ENCODE measurements around the gene FAT1. TPM values are rescaled to one million over a fixed set of nuclear protein-coding genes. Genes with fewer than 3 reads are reported as not detected.
A peak's percentile ranks its signal among the peaks of the same experiment; 100 is the strongest.

Gene FAT1
- total RNA-seq (2022) (197 and 210 TPM in 2 replicates), Bru-seq, nascent RNA (percentile 93 among the genes with signal in this experiment), BruChase-seq, experiment 1, labeled RNA remaining after a 6-hour chase (percentile 96 among the genes with signal in this experiment), BruChase-seq, experiment 2, labeled RNA remaining after a 2-hour chase (percentile 89 among the genes with signal in this experiment)
- long read RNA-seq, partial matches to known transcripts: 5 of 20 reads
- long read RNA-seq, other reads (novel, unspliced or antisense): 13 of 20 reads

GRCh38 chr4:186723292-186724057 lies at the start of gene FAT1:
FAT1 (minus strand) TSS chr4:186723856; CDS start chr4:186709827, 14,029 bp downstream.
- no peak for TF ChIP-seq CTCF (IDR thresholded peaks at IDR 0.05; ENCODE audit: unreplicated experiment)
- peak within 1 kb of the TSS; percentile 75 for H3K27ac Mint-ChIP-seq (ENCODE audit: unreplicated experiment)
- peaks cover 8% of the 10 kb centered on the region for H3K4me1 Mint-ChIP-seq (ENCODE audit: low read depth, unreplicated experiment)
- intact Hi-C loops (cut with micrococcal nuclease; ENCODE audit: unreplicated experiment): loop anchor here (5.0 kb wide), 1 partner anchor 36 kb away; no protein-coding TSS in a partner anchor
- H3K9me3 Mint-ChIP-seq (ENCODE audit: low read depth, unreplicated experiment): no peaks in the 10 kb centered on the region
- CTCF ChIA-PET: interaction anchor here (0.6 to 1.0 kb wide), 4 partner anchors 39 to 213 kb away, joined by 3 to 7 read pairs (median 3); no protein-coding TSS in a partner anchor
- BruUV-seq (replicated peaks): no TSS peak
- peak; percentile 68 for DNase-seq
- peaks cover 63% of the 10 kb centered on the region for H3K36me3 Mint-ChIP-seq (ENCODE audit: insufficient read depth, unreplicated experiment)
- no peaks in the 10 kb centered on the region for H3K27me3 Mint-ChIP-seq (ENCODE audit: unreplicated experiment)
- H3K4me3 Mint-ChIP-seq (ENCODE audit: low read depth, unreplicated experiment): peak within 1 kb of the TSS; percentile 83

GRCh38 chr4:186772936-186773487 lies 49.4 kb upstream of the FAT1 start:
- Mint-ChIP-seq H3K4me1 (ENCODE audit: low read depth, unreplicated experiment) (peaks cover 9% of the 10 kb centered on the region), H3K4me3 (ENCODE audit: low read depth, unreplicated experiment) (no peak overlapping the region), H3K27me3 (ENCODE audit: unreplicated experiment) (no peaks in the 10 kb centered on the region), H3K27ac (ENCODE audit: unreplicated experiment) (no peak overlapping the region), H3K9me3 (ENCODE audit: low read depth, unreplicated experiment) (peaks cover 2% of the 10 kb centered on the region), H3K36me3 (ENCODE audit: insufficient read depth, unreplicated experiment) (no peaks in the 10 kb centered on the region)
- CTCF ChIA-PET: no interaction called here
- intact Hi-C loops (cut with micrococcal nuclease; ENCODE audit: unreplicated experiment): no loop called here
- BruUV-seq (replicated peaks): no TSS peak
- no peak for TF ChIP-seq CTCF (IDR thresholded peaks at IDR 0.05; ENCODE audit: unreplicated experiment)
- DNase-seq: no peak

GRCh38 chr4:186771624-186772023 lies 48.0 kb upstream of the FAT1 start:
- BruUV-seq (replicated peaks): no TSS peak
- no peaks in the 10 kb centered on the region for H3K27me3 Mint-ChIP-seq (ENCODE audit: unreplicated experiment)
- intact Hi-C loops (cut with micrococcal nuclease; ENCODE audit: unreplicated experiment): no loop called here
- CTCF ChIA-PET: no interaction called here
- no peak overlapping the region for H3K27ac Mint-ChIP-seq (ENCODE audit: unreplicated experiment)
- no peak for TF ChIP-seq CTCF (IDR thresholded peaks at IDR 0.05; ENCODE audit: unreplicated experiment)
- peaks cover 9% of the 10 kb centered on the region for H3K4me1 Mint-ChIP-seq (ENCODE audit: low read depth, unreplicated experiment)
- H3K36me3 Mint-ChIP-seq (ENCODE audit: insufficient read depth, unreplicated experiment): no peaks in the 10 kb centered on the region
- DNase-seq: no peak
- H3K4me3 Mint-ChIP-seq (ENCODE audit: low read depth, unreplicated experiment): no peak overlapping the region
- peaks cover 2% of the 10 kb centered on the region for H3K9me3 Mint-ChIP-seq (ENCODE audit: low read depth, unreplicated experiment)

- Mint-ChIP-seq H3K4me3 (ENCODE audit: low read depth, unreplicated experiment) (no peak overlapping the region), H3K9me3 (ENCODE audit: low read depth, unreplicated experiment) (peaks cover 2% of the 10 kb centered on the region), H3K36me3 (ENCODE audit: insufficient read depth, unreplicated experiment) (peaks cover 6% of the 10 kb centered on the region), H3K4me1 (ENCODE audit: low read depth, unreplicated experiment) (peaks cover 13% of the 10 kb centered on the region), H3K27me3 (ENCODE audit: unreplicated experiment) (no peaks in the 10 kb centered on the region), H3K27ac (ENCODE audit: unreplicated experiment) (no peak overlapping the region)
- BruUV-seq (replicated peaks): no TSS peak
- DNase-seq: no peak
- intact Hi-C loops (cut with micrococcal nuclease; ENCODE audit: unreplicated experiment): no loop called here
- no peak for TF ChIP-seq CTCF (IDR thresholded peaks at IDR 0.05; ENCODE audit: unreplicated experiment)
- CTCF ChIA-PET: interaction anchor here (0.5 kb wide), 1 partner anchor 70 kb away, joined by 5 read pairs; no protein-coding TSS in a partner anchor
Observed at GRCh38 chr4:186770481-186771175, 47.0 kb upstream of the FAT1 start.
